HG03095 (cell line): Measurements from ENCODE around the gene EXTL1.

Experiments
- ATAC-seq: cut with Tn5 transposase; IDR thresholded peaks from one replicate; pipeline ENCODE4 v1.9.1; 2021; ENCODE audit warnings: moderate library complexity; ENCODE audit not compliant: unreplicated experiment

The EXTL1 gene

GRCh38 chr1:26022404-26022779 lies 817 bp downstream of the EXTL1 start:
- no peak for ATAC-seq

- no peak for ATAC-seq
Observed at GRCh38 chr1:26023009-26023408, 1.4 kb downstream of the EXTL1 start.

GRCh38 chr1:26023826-26024225 lies 2.3 kb downstream of the EXTL1 start:
- ATAC-seq: no peak

GRCh38 chr1:26025060-26025459 lies 3.5 kb downstream of the EXTL1 start:
- no peak for ATAC-seq

GRCh38 chr1:26025517-26025916 lies 3.9 kb downstream of the EXTL1 start:
- ATAC-seq: no peak

GRCh38 chr1:26027716-26028489 lies 6.3 kb downstream of the EXTL1 start:
- ATAC-seq: no peak

GRCh38 chr1:26028490-26028980 lies 7.0 kb downstream of the EXTL1 start:
- ATAC-seq: no peak

GRCh38 chr1:26029054-26029863 lies 7.7 kb downstream of the EXTL1 start:
- ATAC-seq: no peak

- no peak for ATAC-seq
Observed at GRCh38 chr1:26029864-26030481, 8.4 kb downstream of the EXTL1 start.

GRCh38 chr1:26031196-26031595 lies 9.6 kb downstream of the EXTL1 start:
- ATAC-seq: no peak

- ATAC-seq: no peak
Observed at GRCh38 chr1:26031611-26032220, 10.1 kb downstream of the EXTL1 start.

GRCh38 chr1:26032656-26033357 lies 11.2 kb downstream of the EXTL1 start:
- no peak for ATAC-seq

GRCh38 chr1:26034504-26035202 lies 13.1 kb downstream of the EXTL1 start:
- ATAC-seq: no peak

- ATAC-seq: peak; percentile 79
Observed at GRCh38 chr1:26035203-26035958, 13.8 kb downstream of the EXTL1 start.

- peak; percentile 60 for ATAC-seq
Observed at GRCh38 chr1:26035959-26036755, 14.6 kb downstream of the EXTL1 start.

- ATAC-seq: no peak
Observed at GRCh38 chr1:26036756-26037281, 15.2 kb downstream of the EXTL1 start.

- ATAC-seq: no peak
Observed at GRCh38 chr1:26037904-26038303, 16.3 kb downstream of the EXTL1 start.

GRCh38 chr1:26038477-26038876 lies 16.9 kb downstream of the EXTL1 start:
- no peak for ATAC-seq
